Gastrocnemius medialis (tissue), 4 donors: Measurements from ENCODE around the gene WDSUB1.

Experiments
- POLR2A ChIP-seq, 2 donors: fragments of 450-650 bp; IDR thresholded peaks; one replicate each; pipeline ENCODE4 v1.6.1; 2017; ENCODE audit warnings: antibody characterized with exemption in 2 of 2, mild to moderate bottlenecking in 2 of 2, moderate library complexity in 2 of 2
- TF ChIP-seq, protein P1 (sequence below), 5 experiments: fragments of 450-650 bp in 3 of 5; fragments of 200-600 bp in 2 of 5; sonication (generic) in 2 of 5; IDR thresholded peaks in 4 of 5; conservative IDR thresholded peaks in 1 of 5; 1 replicate in 4 of 5; 2 replicates in 1 of 5; pipeline ENCODE4 v1.5.1; 2016 to 2019; ENCODE audit warnings: antibody characterized with exemption in 5 of 5, mild to moderate bottlenecking in 3 of 5, moderate library complexity in 3 of 5

DNA sequence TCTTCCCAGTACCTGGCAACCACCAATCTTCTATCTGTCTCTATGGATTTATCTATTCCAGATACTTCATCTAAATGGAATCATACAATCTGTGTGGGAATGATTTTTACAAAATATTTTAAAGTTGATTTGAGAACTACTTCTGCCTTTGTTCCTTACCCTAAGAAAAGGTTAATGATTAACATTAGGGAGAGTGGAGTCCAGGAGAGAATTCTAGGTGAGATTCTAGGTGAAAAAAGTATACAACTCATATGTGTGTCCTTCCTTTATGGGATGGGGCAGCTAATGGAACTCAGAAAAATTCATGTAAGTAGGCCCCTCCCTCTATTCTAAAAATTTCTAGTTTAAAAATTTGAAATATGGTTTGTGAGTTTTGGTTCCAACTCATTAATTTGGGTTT is 35.9 kb upstream of the WDSUB1 start:
- TF ChIP-seq, protein P1, sequence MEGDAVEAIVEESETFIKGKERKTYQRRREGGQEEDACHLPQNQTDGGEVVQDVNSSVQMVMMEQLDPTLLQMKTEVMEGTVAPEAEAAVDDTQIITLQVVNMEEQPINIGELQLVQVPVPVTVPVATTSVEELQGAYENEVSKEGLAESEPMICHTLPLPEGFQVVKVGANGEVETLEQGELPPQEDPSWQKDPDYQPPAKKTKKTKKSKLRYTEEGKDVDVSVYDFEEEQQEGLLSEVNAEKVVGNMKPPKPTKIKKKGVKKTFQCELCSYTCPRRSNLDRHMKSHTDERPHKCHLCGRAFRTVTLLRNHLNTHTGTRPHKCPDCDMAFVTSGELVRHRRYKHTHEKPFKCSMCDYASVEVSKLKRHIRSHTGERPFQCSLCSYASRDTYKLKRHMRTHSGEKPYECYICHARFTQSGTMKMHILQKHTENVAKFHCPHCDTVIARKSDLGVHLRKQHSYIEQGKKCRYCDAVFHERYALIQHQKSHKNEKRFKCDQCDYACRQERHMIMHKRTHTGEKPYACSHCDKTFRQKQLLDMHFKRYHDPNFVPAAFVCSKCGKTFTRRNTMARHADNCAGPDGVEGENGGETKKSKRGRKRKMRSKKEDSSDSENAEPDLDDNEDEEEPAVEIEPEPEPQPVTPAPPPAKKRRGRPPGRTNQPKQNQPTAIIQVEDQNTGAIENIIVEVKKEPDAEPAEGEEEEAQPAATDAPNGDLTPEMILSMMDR (IDR thresholded peaks at IDR 0.05 in 4 of 5, conservative IDR thresholded peaks at IDR 0.05 in 1 of 5): no peak
- no peak for TF ChIP-seq POLR2A (IDR thresholded peaks at IDR 0.05)
